HEK293 (cell line): Measurements from ENCODE around the gene PSMB9.

Experiments used
- CTCF ChIA-PET: fragments of 350-600 bp; formaldehyde crosslinking; extraction: SDS; loops from one replicate; lab custom pipeline; 2021; ENCODE audit warnings: antibody characterized with exemption; lab: Yijun Ruan, JAX
- POLR2A ChIA-PET: fragments of 300-600 bp; formaldehyde crosslinking; extraction: SDS; loops from one replicate; lab custom pipeline; 2020; ENCODE audit warnings: antibody characterized with exemption, inconsistent platforms; lab: Yijun Ruan, JAX
- H3K27ac ChIP-seq: fragments of 200-500 bp; sonication (Bioruptor generic); 2 replicates; pipeline ENCODE4 v1.5.1; 2014; ENCODE audit warnings: low read depth, low read length, control low read depth, inconsistent platforms; ENCODE audit errors: extremely low read depth
- H3K36me3 ChIP-seq, 2 experiments: fragments of 200-500 bp in 1 of 2; sonication (Bioruptor generic) in 1 of 2; 1 replicate in 1 of 2; 2 replicates in 1 of 2; pipeline ENCODE4 v1.5.1; 2014 to 2017; ENCODE audit warnings: inconsistent platforms in 2 of 2, low read length in 2 of 2; ENCODE audit not compliant: control insufficient read depth in 2 of 2, insufficient read depth in 1 of 2
- H3K4me1 ChIP-seq: fragments of 200-500 bp; sonication (Bioruptor generic); 2 replicates; pipeline ENCODE4 v1.5.1; 2014; ENCODE audit warnings: mild to moderate bottlenecking, low read length, inconsistent platforms; ENCODE audit not compliant: control insufficient read depth, insufficient read depth
- H3K4me3 ChIP-seq: 2 replicates; pipeline ENCODE4 v1.5.1; 2011; ENCODE audit warnings: low read depth, mild to moderate bottlenecking, control low read depth, low read length, moderate library complexity
- H3K9me3 ChIP-seq: fragments of 200-500 bp; sonication (Bioruptor generic); 2 replicates; pipeline ENCODE4 v1.5.1; 2014; ENCODE audit warnings: low read depth, low read length, inconsistent platforms; ENCODE audit not compliant: control insufficient read depth, insufficient read depth
- ATF2 ChIP-seq: fragments of 450-650 bp; formaldehyde crosslinking; IDR thresholded peaks from 2 replicates; pipeline ENCODE4 v1.5.1; 2016; ENCODE audit warnings: missing biosample characterization, missing genetic modification characterization, low read depth
- KLF10 ChIP-seq: fragments of 450-650 bp; IDR thresholded peaks from 2 replicates; pipeline ENCODE4 v1.5.1; 2018; ENCODE audit warnings: missing biosample characterization, mild to moderate bottlenecking, missing genetic modification characterization
- PRDM4 ChIP-seq: fragments of 450-650 bp; formaldehyde crosslinking; IDR thresholded peaks from 2 replicates; pipeline ENCODE4 v1.5.1; 2017; ENCODE audit warnings: missing biosample characterization, missing genetic modification characterization
- REPIN1 ChIP-seq: fragments of 450-650 bp; formaldehyde crosslinking; IDR thresholded peaks from 2 replicates; pipeline ENCODE4 v1.5.1; 2017; ENCODE audit warnings: missing biosample characterization, missing genetic modification characterization, low read depth
- SETDB1 ChIP-seq: IDR thresholded peaks from one replicate; pipeline ENCODE4 v1.6.1; 2017; ENCODE audit warnings: mild to moderate bottlenecking, low read length, moderate library complexity, mixed read lengths; ENCODE audit not compliant: insufficient read length
- YY2 ChIP-seq: fragments of 450-650 bp; formaldehyde crosslinking; IDR thresholded peaks from 2 replicates; pipeline ENCODE4 v1.5.1; 2016; ENCODE audit warnings: missing biosample characterization, missing genetic modification characterization
- ZBTB17 ChIP-seq: fragments of 450-650 bp; formaldehyde crosslinking; IDR thresholded peaks from 2 replicates; pipeline ENCODE4 v1.5.1; 2016; ENCODE audit warnings: missing biosample characterization, missing genetic modification characterization
- ZBTB20 ChIP-seq: fragments of 450-650 bp; formaldehyde crosslinking; IDR thresholded peaks from 2 replicates; pipeline ENCODE4 v1.5.1; 2016; ENCODE audit warnings: missing biosample characterization, missing genetic modification characterization
- ZNF140 ChIP-seq: fragments of 450-650 bp; formaldehyde crosslinking; IDR thresholded peaks from 2 replicates; pipeline ENCODE4 v1.5.1; 2016; ENCODE audit warnings: missing biosample characterization, missing genetic modification characterization
- ZNF19 ChIP-seq: fragments of 450-650 bp; formaldehyde crosslinking; IDR thresholded peaks from 2 replicates; pipeline ENCODE4; 2016; ENCODE audit warnings: missing biosample characterization, missing genetic modification characterization, low read depth
- ZNF2 ChIP-seq: fragments of 450-650 bp; formaldehyde crosslinking; IDR thresholded peaks from 2 replicates; pipeline ENCODE4 v1.5.1; 2016; ENCODE audit warnings: missing biosample characterization, missing genetic modification characterization
- ZNF24 ChIP-seq: fragments of 450-650 bp; formaldehyde crosslinking; IDR thresholded peaks from 2 replicates; pipeline ENCODE4 v1.5.1; 2016; ENCODE audit warnings: missing biosample characterization, missing genetic modification characterization
- ZNF26 ChIP-seq: fragments of 450-650 bp; formaldehyde crosslinking; IDR thresholded peaks from 2 replicates; pipeline ENCODE4 v1.5.1; 2016; ENCODE audit warnings: missing biosample characterization, missing genetic modification characterization
- ZNF292 ChIP-seq: fragments of 450-650 bp; formaldehyde crosslinking; IDR thresholded peaks from 2 replicates; pipeline ENCODE4 v1.5.1; 2016; ENCODE audit warnings: low read depth, missing biosample characterization, missing genetic modification characterization, borderline replicate concordance
- ZNF350 ChIP-seq: fragments of 450-650 bp; formaldehyde crosslinking; IDR thresholded peaks from 2 replicates; pipeline ENCODE4 v1.5.0; 2017; ENCODE audit warnings: missing biosample characterization, mild to moderate bottlenecking, missing genetic modification characterization
- ZNF423 ChIP-seq: fragments of 450-650 bp; formaldehyde crosslinking; IDR thresholded peaks from 2 replicates; pipeline ENCODE4 v1.5.1; 2016; ENCODE audit warnings: missing biosample characterization, missing genetic modification characterization
- ZNF513 ChIP-seq: fragments of 450-650 bp; IDR thresholded peaks from 2 replicates; pipeline ENCODE4 v1.5.1; 2018; ENCODE audit warnings: missing biosample characterization, missing genetic modification characterization
- ZNF555 ChIP-seq: fragments of 450-650 bp; formaldehyde crosslinking; conservative IDR thresholded peaks from 2 replicates; pipeline ENCODE4 v1.5.1; 2017; ENCODE audit warnings: missing biosample characterization, mild to moderate bottlenecking, missing genetic modification characterization, inconsistent platforms
- ZNF560 ChIP-seq: fragments of 450-650 bp; formaldehyde crosslinking; IDR thresholded peaks from 2 replicates; pipeline ENCODE4 v1.5.1; 2017; ENCODE audit warnings: missing biosample characterization, missing genetic modification characterization, borderline replicate concordance
- ZNF580 ChIP-seq: fragments of 450-650 bp; formaldehyde crosslinking; IDR thresholded peaks from 2 replicates; pipeline ENCODE4 v1.5.1; 2016; ENCODE audit warnings: missing biosample characterization, missing genetic modification characterization
- ZNF621 ChIP-seq: fragments of 450-650 bp; formaldehyde crosslinking; IDR thresholded peaks from 2 replicates; pipeline ENCODE4 v1.5.1; 2017; ENCODE audit warnings: missing biosample characterization, missing genetic modification characterization
- ZNF623 ChIP-seq: fragments of 450-650 bp; formaldehyde crosslinking; IDR thresholded peaks from 2 replicates; pipeline ENCODE4 v1.5.1; 2016; ENCODE audit warnings: missing biosample characterization, missing genetic modification characterization
- ZNF747 ChIP-seq: fragments of 450-650 bp; formaldehyde crosslinking; IDR thresholded peaks from 2 replicates; pipeline ENCODE4 v1.5.1; 2016; ENCODE audit warnings: missing biosample characterization, missing genetic modification characterization
- ZXDB ChIP-seq: fragments of 450-650 bp; formaldehyde crosslinking; IDR thresholded peaks from 2 replicates; pipeline ENCODE4 v1.5.1; 2016; ENCODE audit warnings: missing biosample characterization, missing genetic modification characterization

Gene PSMB9

GRCh38 chr6:32849126-32849525 lies 4.9 kb upstream of the PSMB9 start (continued):
- no peak for TF ChIP-seq ZNF513
- no peak for TF ChIP-seq ZXDB (tag by site-specific recombination)
- TF ChIP-seq ZNF555, result no peak
- no peak for TF ChIP-seq ZNF24
- TF ChIP-seq ZNF623 (tag by site-specific recombination), result no peak
- TF ChIP-seq ZNF292 (tag by site-specific recombination), result no peak

- TF ChIP-seq ZNF747, result no peak
- TF ChIP-seq ZNF26, result no peak
- peaks cover 6 to 47% of the 10 kb centered on the region in 2 experiments; a peak in 2 of 3 replicates for H3K36me3 ChIP-seq
- POLR2A ChIA-PET, result interaction anchor here (0.9 to 2.4 kb wide), 3 partner anchors 10 to 121 kb away, joined by 3 to 11 read pairs (median 5); partner anchors contain the start of gene TAP2
- H3K4me1 ChIP-seq, result no peaks in the 10 kb centered on the region; the same call in 1 of the 2 replicates
- H3K27ac ChIP-seq, result no peak overlapping the region
- H3K9me3 ChIP-seq, result no peaks in the 10 kb centered on the region
- CTCF ChIA-PET, result interaction anchor here (0.7 to 3.2 kb wide), 8 partner anchors 8 to 438 kb away, joined by 3 to 29 read pairs (median 4); partner anchors contain the start of gene TAP2
- H3K4me3 ChIP-seq, result no peak overlapping the region
Measured at GRCh38 chr6:32851025-32851424, 3.0 kb upstream of the PSMB9 start.

- Histone ChIP-seq H3K4me3 (peak overlapping the region; percentile 85), H3K27ac (no peak overlapping the region), H3K36me3 (peaks cover 0 to 39% of the 10 kb centered on the region in 2 experiments; a peak in 1 of 3 replicates), H3K9me3 (no peaks in the 10 kb centered on the region), H3K4me1 (no peaks in the 10 kb centered on the region; the same call in 1 of the 2 replicates)
- CTCF ChIA-PET, result interaction anchor here (0.7 to 9.5 kb wide), 7 partner anchors 7 to 439 kb away, joined by 3 to 153 read pairs (median 29); partner anchors contain the start of genes PSMB8 and TAP2
- TF ChIP-seq ZNF19 (tag by site-specific recombination) (no peak), KLF10 (no peak), ZNF140 (no peak), PRDM4 (tag by site-specific recombination) (no peak), ZNF350 (tag by site-specific recombination) (no peak), YY2 (tag by site-specific recombination) (no peak), ZNF423 (tag by site-specific recombination) (no peak), REPIN1 (no peak), ZBTB20 (tag by site-specific recombination) (no peak), ZNF2 (tag by site-specific recombination) (no peak), ZNF560 (no peak), ZBTB17 (tag by site-specific recombination) (no peak), ZNF621 (tag by site-specific recombination) (no peak), SETDB1 (no peak), ATF2 (tag by site-specific recombination) (no peak), ZNF580 (no peak)
- POLR2A ChIA-PET, result interaction anchor here (0.9 to 2.4 kb wide), 8 partner anchors 8 to 120 kb away, joined by 3 to 30 read pairs (median 11); partner anchors contain the start of genes PSMB8 and TAP2
Measured at GRCh38 chr6:32852018-32852843, 1.8 kb upstream of the PSMB9 start.
